22Rv1 (cell line): ENCODE results near the gene FGF18.

Source experiments
- CTCF ChIP-seq: fragments of 450-650 bp; IDR thresholded peaks from 2 replicates; pipeline ENCODE4 v1.5.1; 2017; ENCODE audit warnings: mild to moderate bottlenecking
- ZFX ChIP-seq: fragments of 450-650 bp; IDR thresholded peaks from 2 replicates; pipeline ENCODE4 v1.6.1; 2017; ENCODE audit warnings: antibody characterized with exemption, borderline replicate concordance

GRCh38 chr5:171450423-171451331 lies 31.2 kb downstream of the FGF18 start:
- TF ChIP-seq CTCF = no peak
- TF ChIP-seq ZFX = no peak
